ENCODE data around the gene NCAPG.
"Not testable (repeated sequence)": the region's sequence is repeated elsewhere in the genome, so short reads cannot be mapped to it uniquely, and the experiment has no call there.

NCAPG gene

DNA sequence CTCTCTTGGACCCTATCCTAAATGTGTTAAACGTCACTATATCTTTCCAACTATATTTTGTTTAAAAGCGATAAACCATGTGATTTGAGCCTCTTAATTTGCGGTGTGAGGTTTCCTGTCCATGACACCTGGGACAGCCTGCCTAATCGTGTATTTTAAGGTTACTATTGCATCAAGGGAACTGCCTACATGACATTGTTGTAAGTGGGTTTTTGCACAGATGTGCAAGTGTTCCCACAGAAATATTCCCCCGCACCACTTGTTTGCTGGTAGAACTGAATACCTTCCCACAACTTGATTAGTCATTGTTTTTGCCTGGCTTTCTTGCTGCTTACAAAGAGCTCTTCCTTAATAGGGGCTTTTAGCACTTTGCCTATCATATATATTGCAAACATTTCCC, 24.2 kb upstream of the NCAPG start:
- no peak for DNase-seq (ENCODE audit: extremely low spot score, insufficient read length, low read depth)
- peak; percentile 36 for FAIRE-seq

- DNase-seq (ENCODE audit: extremely low spot score, insufficient read length, low read depth): no peak
- FAIRE-seq: no peak
Observed at GRCh38 chr4:17787315-17787714, 23.5 kb upstream of the NCAPG start.

DNA sequence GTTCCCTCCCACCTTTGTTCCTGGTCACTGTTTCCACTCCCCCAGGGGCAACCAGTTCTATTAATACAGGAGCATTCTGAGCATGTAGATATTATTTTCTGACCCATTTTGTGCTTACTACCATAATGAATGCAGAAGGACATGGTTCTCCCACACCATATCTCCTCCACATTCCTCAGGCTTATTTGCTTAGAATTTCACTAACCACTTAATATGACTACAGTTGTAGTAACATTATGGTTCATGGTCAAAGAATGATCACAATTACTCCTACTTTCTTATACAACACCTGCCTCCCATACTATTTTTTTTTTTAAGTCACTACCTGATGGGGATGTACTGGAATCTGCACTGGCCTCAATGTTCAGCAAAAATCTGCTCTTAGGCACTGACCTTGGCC, 21.8 kb upstream of the NCAPG start:
- DNase-seq (ENCODE audit: extremely low spot score, insufficient read length, low read depth): no peak
- no peak for FAIRE-seq

GRCh38 chr4:17794730-17795129, 16.0 kb upstream of the NCAPG start:
- DNase-seq (ENCODE audit: extremely low spot score, insufficient read length, low read depth) (no peak), FAIRE-seq (no peak)

DNA sequence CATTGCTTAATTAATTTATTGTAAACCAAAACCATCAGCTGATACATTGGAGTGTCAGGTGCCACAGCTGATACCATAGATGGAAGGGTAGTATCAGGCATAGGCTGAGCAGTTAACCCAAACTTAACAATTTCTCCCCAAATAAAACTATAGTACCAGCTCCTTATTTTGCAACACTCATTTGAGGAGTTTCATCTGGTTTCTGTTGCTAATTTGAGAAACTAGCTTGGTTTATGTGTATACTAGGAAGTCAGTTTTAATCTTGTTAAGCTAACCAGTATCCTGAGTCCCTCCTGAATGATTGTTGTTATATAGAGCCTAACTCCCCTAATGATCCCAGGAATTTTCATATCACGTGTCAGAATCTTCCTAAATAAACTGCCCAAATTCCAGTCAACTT, 13.0 kb upstream of the NCAPG start:
- FAIRE-seq (no peak), DNase-seq (ENCODE audit: extremely low spot score, insufficient read length, low read depth) (no peak)

GRCh38 chr4:17805580-17806155, 5.1 kb upstream of the NCAPG start:
- no peak for DNase-seq (ENCODE audit: extremely low spot score, insufficient read length, low read depth)
- FAIRE-seq: no peak

- FAIRE-seq: no peak
- no peak for DNase-seq (ENCODE audit: extremely low spot score, insufficient read length, low read depth)
Observed at GRCh38 chr4:17807446-17807845, 3.3 kb upstream of the NCAPG start.

DNA sequence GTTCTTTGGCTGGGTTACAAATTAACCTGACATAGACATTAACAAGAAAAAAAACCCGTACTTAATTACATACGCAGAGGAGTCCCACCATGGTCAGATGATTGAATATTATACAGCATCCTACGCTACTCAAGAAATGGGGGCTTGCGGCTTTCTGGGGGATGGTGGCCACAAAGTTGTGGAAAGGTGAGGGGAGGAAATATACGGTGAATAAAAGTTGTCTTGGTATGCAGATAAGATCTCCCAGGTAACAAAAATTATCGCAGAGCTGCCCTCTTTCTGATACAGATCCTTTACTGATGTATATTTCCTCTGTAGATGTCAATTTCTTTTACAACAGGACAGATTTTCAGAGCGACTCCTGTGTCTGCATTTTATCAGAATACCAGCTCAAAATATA, 1.1 kb upstream of the NCAPG start:
- DNase-seq (ENCODE audit: extremely low spot score, insufficient read length, low read depth): no peak
- no peak for FAIRE-seq

DNA sequence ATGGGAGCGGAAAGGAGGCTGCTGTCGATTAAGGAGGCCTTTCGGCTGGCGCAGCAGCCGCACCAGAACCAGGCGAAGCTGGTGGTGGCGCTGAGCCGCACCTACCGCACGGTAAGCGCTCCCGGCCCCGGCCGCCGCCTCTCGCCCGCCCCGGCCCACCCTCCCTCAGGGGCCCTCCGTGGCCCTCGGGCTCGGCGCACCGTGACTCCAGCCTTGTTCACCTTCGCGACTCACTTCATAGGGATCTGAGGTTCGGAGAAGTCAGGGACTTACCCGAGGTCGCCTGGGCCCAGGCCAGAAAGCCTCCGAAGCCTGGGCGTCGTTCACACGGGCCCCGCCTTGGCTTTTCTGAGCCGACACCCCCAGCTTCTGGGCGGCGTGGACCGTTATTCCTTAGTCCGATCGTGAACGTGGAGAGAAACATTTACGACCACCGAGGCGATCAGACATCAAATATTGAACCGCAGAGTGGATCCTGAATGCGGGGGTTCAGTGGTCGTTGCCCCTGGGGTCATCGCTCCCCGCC, 362 bp downstream of the NCAPG start:
- peak; percentile 49 for FAIRE-seq
- no peak for DNase-seq (ENCODE audit: extremely low spot score, insufficient read length, low read depth)

DNA sequence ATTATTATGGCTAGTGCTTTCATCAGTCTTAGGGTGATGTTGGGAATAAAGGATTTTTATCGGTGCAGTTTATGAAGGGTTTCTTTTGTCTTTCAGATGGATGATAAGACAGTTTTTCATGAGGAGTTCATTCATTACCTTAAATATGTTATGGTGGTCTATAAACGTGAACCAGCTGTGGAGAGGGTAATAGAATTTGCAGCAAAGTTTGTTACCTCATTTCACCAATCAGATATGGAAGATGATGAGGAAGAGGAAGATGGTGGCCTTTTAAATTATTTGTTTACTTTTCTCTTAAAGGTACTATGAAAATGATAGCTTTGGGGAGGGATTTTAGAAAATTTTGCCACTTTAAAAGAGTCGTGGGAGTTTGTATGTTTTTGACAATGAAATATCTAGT, 1.3 kb downstream of the NCAPG start:
- DNase-seq (ENCODE audit: extremely low spot score, insufficient read length, low read depth) (no peak), FAIRE-seq (no peak)

DNA sequence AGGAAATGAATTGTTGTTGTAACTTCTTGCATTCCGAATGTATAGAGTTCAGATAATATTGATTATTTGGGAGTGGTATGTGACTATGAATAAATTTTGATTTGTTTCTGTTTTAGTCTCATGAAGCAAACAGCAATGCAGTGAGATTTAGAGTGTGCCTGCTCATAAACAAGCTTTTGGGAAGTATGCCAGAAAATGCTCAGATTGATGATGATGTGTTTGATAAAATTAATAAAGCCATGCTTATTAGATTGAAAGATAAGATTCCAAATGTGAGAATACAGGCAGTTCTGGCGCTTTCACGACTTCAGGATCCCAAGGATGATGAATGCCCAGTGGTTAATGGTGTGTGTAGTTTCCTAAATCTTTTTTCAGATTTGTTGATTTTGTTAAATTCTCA, 2.0 kb downstream of the NCAPG start:
- FAIRE-seq (peak; percentile 26), DNase-seq (ENCODE audit: extremely low spot score, insufficient read length, low read depth) (no peak)

- FAIRE-seq (no peak), DNase-seq (ENCODE audit: extremely low spot score, insufficient read length, low read depth) (no peak)
Observed at GRCh38 chr4:17814140-17814539, 3.4 kb downstream of the NCAPG start.

DNA sequence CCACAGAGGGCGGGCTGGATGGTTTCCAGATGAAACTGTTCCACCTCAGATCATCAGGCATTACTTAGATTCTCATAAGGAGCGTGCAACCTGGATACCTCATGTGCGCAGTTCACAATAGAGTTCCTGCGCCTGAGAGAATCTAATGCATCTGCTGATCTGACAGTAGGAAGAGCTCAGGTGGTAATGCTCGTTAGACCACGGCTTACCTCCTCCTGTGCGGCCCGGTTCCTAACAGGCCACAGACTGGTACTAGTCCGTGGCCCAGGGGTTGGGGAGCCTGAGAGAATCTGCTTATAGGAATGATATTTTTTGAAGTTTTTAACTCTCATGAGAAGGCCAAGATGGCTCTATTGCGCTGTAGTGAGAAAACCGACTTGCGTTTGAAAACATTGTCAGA, 5.4 kb downstream of the NCAPG start:
- FAIRE-seq: no peak
- no peak for DNase-seq (ENCODE audit: extremely low spot score, insufficient read length, low read depth)

DNA sequence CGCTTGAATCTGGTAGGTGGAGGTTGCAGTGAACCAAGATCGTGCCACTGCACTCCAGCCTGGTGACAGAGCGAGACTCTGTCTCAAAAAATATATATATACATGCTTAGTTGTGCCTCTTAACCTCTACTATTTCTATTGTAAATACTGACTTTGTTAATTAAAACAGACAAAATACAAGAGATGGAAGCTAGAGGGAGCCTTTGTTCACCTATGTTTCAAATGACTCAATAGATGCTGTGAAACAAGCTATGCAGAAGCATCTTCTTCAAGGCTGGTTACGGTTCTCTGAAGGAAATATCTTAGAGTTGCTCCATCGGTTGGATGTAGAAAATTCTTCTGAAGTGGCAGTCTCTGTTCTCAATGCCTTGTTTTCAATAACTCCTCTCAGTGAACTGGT, 6.2 kb downstream of the NCAPG start:
- FAIRE-seq (peak; percentile 75), DNase-seq (ENCODE audit: extremely low spot score, insufficient read length, low read depth) (no peak)

GRCh38 chr4:17823871-17824669, 13.3 kb downstream of the NCAPG start:
- FAIRE-seq (peak; percentile 26), DNase-seq (ENCODE audit: extremely low spot score, insufficient read length, low read depth) (no peak)

GRCh38 chr4:17846266-17846665, 35.5 kb downstream of the NCAPG start:
- no peak for FAIRE-seq
- no peak for DNase-seq (ENCODE audit: extremely low spot score, insufficient read length, low read depth)

- not testable (repeated sequence) for FAIRE-seq; DNase-seq (ENCODE audit: extremely low spot score, insufficient read length, low read depth)
Observed at GRCh38 chr4:17850295-17850694, 39.5 kb downstream of the NCAPG start.

DNA sequence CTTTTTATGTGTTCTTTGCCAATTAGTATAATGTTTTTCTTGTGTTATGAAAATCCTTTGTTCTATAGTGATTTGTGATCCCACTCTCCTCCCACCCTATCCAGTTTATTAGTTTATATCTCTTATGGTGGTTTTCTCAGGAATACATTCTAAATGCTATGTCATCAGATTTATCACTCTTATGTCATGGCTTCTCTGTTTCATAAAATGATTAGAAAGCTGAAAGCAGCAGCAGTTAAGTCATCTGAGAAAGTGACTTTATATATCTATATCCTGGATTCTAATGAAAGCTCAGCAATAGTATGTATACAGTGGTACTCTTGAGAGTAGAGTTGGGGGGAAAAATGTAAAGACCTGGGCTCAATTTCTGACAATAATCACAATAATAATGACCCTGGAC, 41.2 kb downstream of the NCAPG start:
- no peak for DNase-seq (ENCODE audit: extremely low spot score, insufficient read length, low read depth)
- FAIRE-seq: no peak

DNA sequence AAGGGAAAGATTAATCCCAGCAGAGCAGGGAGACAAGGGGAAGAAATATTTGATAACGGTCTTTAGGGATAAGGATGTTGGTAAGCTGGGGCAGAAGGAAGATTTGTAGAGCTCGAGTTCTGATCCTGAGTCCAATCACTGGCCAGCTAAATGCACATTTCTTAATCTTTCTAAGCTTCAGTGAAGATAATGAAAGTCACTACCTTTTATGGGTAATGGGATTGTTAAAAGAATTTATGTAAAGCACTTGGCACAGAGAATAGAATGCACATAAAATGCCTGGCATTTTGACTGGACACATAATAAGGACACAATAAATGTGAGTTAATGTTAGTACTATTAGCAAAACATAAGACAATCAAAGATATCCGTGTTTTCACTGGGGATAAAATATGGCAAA, 43.3 kb downstream of the NCAPG start:
- DNase-seq (ENCODE audit: extremely low spot score, insufficient read length, low read depth): no peak
- no peak for FAIRE-seq

GRCh38 chr4:17859793-17860406, 49.1 kb downstream of the NCAPG start:
- no peak for FAIRE-seq

GRCh38 chr4:17861906-17862305, 51.1 kb downstream of the NCAPG start:
- not testable (repeated sequence) for FAIRE-seq; DNase-seq (ENCODE audit: extremely low spot score, insufficient read length, low read depth)

More at GRCh38 chr4:17859793-17860406, 49.1 kb downstream of the NCAPG start:
- DNase-seq (ENCODE audit: extremely low spot score, insufficient read length, low read depth): no peak
